CD4-positive, CD25-positive, alpha-beta regulatory T cell (primary cell): ENCODE data around the gene MOCS3. TPM values are rescaled to one million over a fixed set of nuclear protein-coding genes. Genes with fewer than 3 reads are reported as not detected.

Experiments
- ATAC-seq, 2 donors: fragments of 150-1000 bp; cut with Tn5 transposase; one replicate each; pipeline ENCODE4 v1.10.0; 2021; ENCODE audit warnings: low read depth in 2 of 2, moderate number of reproducible peaks in 2 of 2, moderate library complexity in 1 of 2
- DNase-seq, 3 donors: peaks; one replicate each; pipeline versions ENCODE4 v3.0.0 to v3.0.0-alpha.2; 2012 to 2022; ENCODE audit warnings: mixed read lengths in 1 of 3
- H3K27ac ChIP-seq: one replicate; pipeline ENCODE4 v1.7.0; 2013; ENCODE audit warnings: mild to moderate bottlenecking, low read length; ENCODE audit not compliant: insufficient read depth, poor library complexity, severe bottlenecking
- H3K27me3 ChIP-seq: one replicate; pipeline ENCODE4 v1.7.0; 2013; ENCODE audit warnings: low read length; ENCODE audit not compliant: control insufficient read depth, insufficient read depth
- H3K36me3 ChIP-seq: one replicate; pipeline ENCODE4 v1.7.0; 2013; ENCODE audit warnings: mild to moderate bottlenecking, low read length, moderate library complexity; ENCODE audit not compliant: control insufficient read depth, insufficient read depth
- H3K4me1 ChIP-seq: 2 replicates; pipeline ENCODE4 v1.7.0; 2013; ENCODE audit warnings: mild to moderate bottlenecking, low read length; ENCODE audit not compliant: insufficient read depth, control insufficient read depth, poor library complexity, severe bottlenecking
- H3K4me3 ChIP-seq: one replicate; pipeline ENCODE4 v1.7.0; 2013; ENCODE audit warnings: low read depth, mild to moderate bottlenecking, low read length, moderate library complexity
- H3K9me3 ChIP-seq, 2 experiments: 1 replicate in 1 of 2; 2 replicates in 1 of 2; pipeline ENCODE4 v1.7.0; 2013; ENCODE audit warnings: low read length in 2 of 2, mild to moderate bottlenecking in 1 of 2, moderate library complexity in 1 of 2; ENCODE audit not compliant: control insufficient read depth in 2 of 2
- H3K27ac Mint-ChIP-seq, 3 donors: one replicate each; pipeline ENCODE4 v1.8.0; 2020 to 2022; ENCODE audit warnings: mild to moderate bottlenecking in 3 of 3, mixed read lengths in 3 of 3, moderate library complexity in 2 of 3
- H3K27me3 Mint-ChIP-seq: one replicate; pipeline ENCODE4 v1.8.0; 2022; ENCODE audit warnings: mild to moderate bottlenecking, mixed read lengths
- H3K36me3 Mint-ChIP-seq: one replicate; pipeline ENCODE4 v1.8.0; 2020; ENCODE audit warnings: mixed read lengths
- H3K4me1 Mint-ChIP-seq, 4 donors: one replicate each; pipeline ENCODE4 v1.8.0; 2020 to 2022; ENCODE audit warnings: mixed read lengths in 4 of 4, mild to moderate bottlenecking in 1 of 4
- H3K4me3 Mint-ChIP-seq, 4 donors: one replicate each; pipeline ENCODE4 v1.8.0; 2020 to 2022; ENCODE audit warnings: mild to moderate bottlenecking in 4 of 4, mixed read lengths in 4 of 4, moderate library complexity in 3 of 4
- H3K9me3 Mint-ChIP-seq, 7 donors: one replicate each; pipeline ENCODE4 v1.8.0; 2020 to 2022; ENCODE audit warnings: mixed read lengths in 7 of 7, mild to moderate bottlenecking in 3 of 7, moderate library complexity in 2 of 7
- polyA plus RNA-seq, 4 donors: library from polyadenylated mRNA; unstranded; fragments of 300-500 nt; fragmentation: Illumina TruSeq; gene quantifications; one replicate each; pipeline ENCODE4 v1.2.3, GENCODE V29; 2021
- total RNA-seq: library from RNA; stranded (reverse); gene quantifications from one replicate; pipeline ENCODE4 v1.2.3, GENCODE V29; 2022

Gene MOCS3
- total and polyA plus RNA-seq, 5 donors from 2014 or later, result 2.7 to 7.0 (median 4.3) TPM

GRCh38 chr20:50932691-50933280 is 25.8 kb upstream of the MOCS3 start:
- Mint-ChIP-seq H3K4me3 (peak overlapping the region; percentile 91 to 97 (median 94)), H3K9me3 (peaks cover 0 to 2% (median 0%) of the 10 kb centered on the region in 7 donors), H3K36me3 (peaks cover 19% of the 10 kb centered on the region), H3K4me1 (peaks cover 9 to 33% (median 28%) of the 10 kb centered on the region in 4 donors), H3K27me3 (peaks cover 14% of the 10 kb centered on the region), H3K27ac (peak overlapping the region in 2 of 3 donors; percentile 99)
- no peaks in the 10 kb centered on the region for H3K9me3 ChIP-seq
- peak overlapping the region; percentile 99 for H3K27ac ChIP-seq
- DNase-seq (no peak), ATAC-seq (no peak)
- peaks cover 30% of the 10 kb centered on the region for H3K4me1 ChIP-seq
- H3K27me3 ChIP-seq, result no peaks in the 10 kb centered on the region
- no peak overlapping the region for H3K4me3 ChIP-seq
- H3K36me3 ChIP-seq, result peaks cover 46% of the 10 kb centered on the region

- Mint-ChIP-seq H3K9me3 (peaks cover 0 to under 1% (median 0%) of the 10 kb centered on the region in 7 donors), H3K27ac (peak overlapping the region in 2 of 3 donors; percentile 17 to 74), H3K36me3 (peaks cover 18% of the 10 kb centered on the region), H3K4me3 (peak overlapping the region in 2 of 4 donors; percentile 7 to 97), H3K4me1 (peaks cover 5 to 25% (median 21%) of the 10 kb centered on the region in 4 donors), H3K27me3 (peaks cover 14% of the 10 kb centered on the region)
- DNase-seq, result no peak
- no peaks in the 10 kb centered on the region for H3K9me3 ChIP-seq
- no peak overlapping the region for H3K4me3 ChIP-seq
- peaks cover 22% of the 10 kb centered on the region for H3K4me1 ChIP-seq
- no peak for ATAC-seq
- H3K27ac ChIP-seq, result no peak overlapping the region
- no peaks in the 10 kb centered on the region for H3K27me3 ChIP-seq
- H3K36me3 ChIP-seq, result peaks cover 44% of the 10 kb centered on the region
These were observed 25.0 kb upstream of the MOCS3 start for GRCh38 chr20:50933589-50933988.

DNA sequence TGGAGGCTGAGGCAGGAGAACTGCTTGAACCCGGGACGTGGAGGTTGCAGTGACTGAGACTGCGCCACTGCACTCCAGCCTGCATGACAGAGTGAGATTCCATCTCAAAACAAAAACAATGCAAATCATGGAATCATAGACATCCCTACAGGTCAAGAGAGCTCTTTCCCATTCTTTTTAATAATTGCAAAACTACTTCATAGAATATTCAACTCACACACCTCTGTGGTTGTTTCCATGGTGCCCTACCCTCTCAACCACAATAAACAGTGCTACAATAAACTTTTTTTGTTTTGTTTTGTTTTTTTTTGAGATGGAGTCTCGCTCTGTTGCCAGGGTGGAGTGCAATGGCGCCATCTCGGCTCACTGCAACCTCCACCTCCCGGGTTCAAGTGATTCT is 15.5 kb upstream of the MOCS3 start:
- H3K4me1 ChIP-seq, result no peaks in the 10 kb centered on the region
- no peak for ATAC-seq
- H3K9me3 Mint-ChIP-seq, result no peaks in the 10 kb centered on the region
- H3K27me3 Mint-ChIP-seq, result no peaks in the 10 kb centered on the region
- H3K27me3 ChIP-seq, result no peaks in the 10 kb centered on the region
- H3K36me3 ChIP-seq, result peaks cover 81% of the 10 kb centered on the region
- H3K9me3 ChIP-seq, result no peaks in the 10 kb centered on the region
- H3K4me1 Mint-ChIP-seq, result peaks cover 0 to 2% (median under 1%) of the 10 kb centered on the region in 4 donors
- no peak overlapping the region for H3K27ac ChIP-seq
- H3K4me3 Mint-ChIP-seq, result no peak overlapping the region
- no peak overlapping the region for H3K4me3 ChIP-seq
- no peak for DNase-seq
- H3K36me3 Mint-ChIP-seq, result peaks cover 34% of the 10 kb centered on the region
- H3K27ac Mint-ChIP-seq, result no peak overlapping the region

- Mint-ChIP-seq H3K27me3 (no peaks in the 10 kb centered on the region), H3K27ac (peak overlapping the region in 1 of 3 donors; percentile 17), H3K4me3 (no peak overlapping the region), H3K9me3 (no peaks in the 10 kb centered on the region), H3K36me3 (peaks cover 47% of the 10 kb centered on the region), H3K4me1 (peaks cover 6 to 15% (median 14%) of the 10 kb centered on the region in 4 donors)
- DNase-seq, result no peak
- ATAC-seq, result no peak
- Histone ChIP-seq H3K27ac (no peak overlapping the region), H3K36me3 (peaks cover 85% of the 10 kb centered on the region), H3K4me1 (no peaks in the 10 kb centered on the region), H3K27me3 (no peaks in the 10 kb centered on the region), H3K9me3 (no peaks in the 10 kb centered on the region), H3K4me3 (no peak overlapping the region)
These were observed 10.4 kb upstream of the MOCS3 start for GRCh38 chr20:50948132-50948785.

- DNase-seq (no peak), ATAC-seq (no peak)
- H3K27ac ChIP-seq, result no peak overlapping the region
- H3K9me3 ChIP-seq, result no peaks in the 10 kb centered on the region
- peak overlapping the region; percentile 14 for H3K4me3 ChIP-seq
- Mint-ChIP-seq H3K4me3 (no peak overlapping the region), H3K9me3 (no peaks in the 10 kb centered on the region), H3K4me1 (peaks cover 29 to 52% (median 33%) of the 10 kb centered on the region in 4 donors), H3K36me3 (peaks cover 33% of the 10 kb centered on the region), H3K27ac (no peak overlapping the region), H3K27me3 (no peaks in the 10 kb centered on the region)
- H3K27me3 ChIP-seq, result no peaks in the 10 kb centered on the region
- H3K4me1 ChIP-seq, result peaks cover 17% of the 10 kb centered on the region
- peaks cover 68% of the 10 kb centered on the region for H3K36me3 ChIP-seq
These were observed 5.4 kb upstream of the MOCS3 start for GRCh38 chr20:50953196-50953595.

DNA sequence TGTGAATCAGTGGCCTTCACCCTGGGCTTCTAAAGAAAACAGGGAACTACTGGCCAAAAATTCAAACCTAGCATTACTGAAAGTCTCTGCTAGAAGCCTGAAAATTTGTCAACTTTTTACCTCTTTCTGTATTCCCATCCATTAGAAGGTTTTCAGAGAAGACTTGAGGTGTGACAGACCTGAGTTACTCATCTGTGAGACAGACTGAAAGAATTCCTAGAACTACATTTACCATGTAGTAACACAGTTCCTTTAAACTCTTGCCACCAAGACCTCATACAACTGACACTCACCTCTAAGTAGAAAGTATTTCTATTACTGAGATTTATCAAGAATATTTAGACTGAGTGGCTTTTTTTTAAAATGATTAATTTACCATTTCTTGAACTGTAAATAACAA is 4.8 kb upstream of the MOCS3 start:
- H3K9me3 ChIP-seq, result no peaks in the 10 kb centered on the region
- Mint-ChIP-seq H3K27ac (no peak overlapping the region), H3K4me3 (no peak overlapping the region), H3K9me3 (no peaks in the 10 kb centered on the region), H3K36me3 (peaks cover 31% of the 10 kb centered on the region), H3K27me3 (no peaks in the 10 kb centered on the region), H3K4me1 (peaks cover 33 to 58% (median 36%) of the 10 kb centered on the region in 4 donors)
- peaks cover 62% of the 10 kb centered on the region for H3K36me3 ChIP-seq
- ATAC-seq (no peak), DNase-seq (no peak)
- no peak overlapping the region for H3K27ac ChIP-seq
- no peaks in the 10 kb centered on the region for H3K27me3 ChIP-seq
- peaks cover 17% of the 10 kb centered on the region for H3K4me1 ChIP-seq
- H3K4me3 ChIP-seq, result no peak overlapping the region

DNA sequence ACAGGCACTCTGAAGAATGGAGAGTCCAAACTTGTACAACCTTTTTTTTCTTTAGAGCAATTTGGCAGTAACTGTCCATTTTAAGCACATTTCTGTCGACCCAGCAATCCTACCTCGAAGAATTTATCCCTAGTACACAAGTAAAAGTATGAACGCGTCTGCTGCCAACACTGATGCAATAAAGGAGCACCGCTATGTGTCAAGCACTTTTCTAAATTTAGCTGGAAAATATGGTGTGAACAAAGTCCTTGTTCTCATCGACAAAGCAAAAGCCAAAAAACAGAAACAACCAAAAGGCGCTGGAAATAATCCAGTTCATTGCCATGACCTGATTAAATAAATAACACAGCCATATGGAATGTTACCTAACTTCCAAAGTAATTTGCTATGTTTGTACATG is 1.3 kb upstream of the MOCS3 start:
- peak overlapping the region; percentile 93 to 99 (median 96) for H3K4me3 Mint-ChIP-seq
- Histone ChIP-seq H3K27ac (no peak overlapping the region), H3K27me3 (no peaks in the 10 kb centered on the region), H3K4me1 (peaks cover 26% of the 10 kb centered on the region), H3K4me3 (peak overlapping the region; percentile 95), H3K9me3 (no peaks in the 10 kb centered on the region), H3K36me3 (peaks cover 37% of the 10 kb centered on the region)
- H3K27ac Mint-ChIP-seq, result peak overlapping the region; percentile 97 to 100 (median 98)
- ATAC-seq (no peak), DNase-seq (no peak)
- H3K27me3 Mint-ChIP-seq, result no peaks in the 10 kb centered on the region
- H3K9me3 Mint-ChIP-seq, result no peaks in the 10 kb centered on the region
- H3K4me1 Mint-ChIP-seq, result peaks cover 28 to 83% (median 42%) of the 10 kb centered on the region in 4 donors
- peaks cover 18% of the 10 kb centered on the region for H3K36me3 Mint-ChIP-seq
